ENCODE results near the gene TFAP2E. TPM values are rescaled to one million over a fixed set of nuclear protein-coding genes. Genes with fewer than 3 reads are reported as not detected.
A peak's percentile ranks its signal among the peaks of the same experiment; 100 is the strongest.

Gene TFAP2E
- total RNA-seq, 1 experiment from 2014 or later, result 0.72 TPM

- no peaks in the 10 kb centered on the region for H3F3A ChIP-seq (ENCODE audit: insufficient read depth, low read depth)
- H3K4me1 ChIP-seq (replicated peaks; ENCODE audit: insufficient read depth), result peaks cover 10% of the 10 kb centered on the region
- H2AFZ ChIP-seq, result peak overlapping the region; percentile 84
- 0 out of 2 replicates have a peak, but pooled peaks cover 13% of the 10 kb centered on the region for H3K36me3 ChIP-seq (ENCODE audit: low read depth)
- H3K79me2 ChIP-seq (ENCODE audit: low read depth), result peaks cover 42% of the 10 kb centered on the region
- peak overlapping the region; percentile 82 for H3K4me2 ChIP-seq
- H3K9me3 ChIP-seq (ENCODE audit: insufficient read depth, low read depth), result no peaks in the 10 kb centered on the region
- peak overlapping the region; percentile 92; the same call in 1 of the 2 replicates for H3K27ac ChIP-seq
- intact Hi-C loops (cut with micrococcal nuclease; ENCODE audit: unreplicated experiment), result loop anchor here (2.0 to 5.0 kb wide), 2 partner anchors 364 to 698 kb away; partner anchors contain the start of genes SFPQ and SMIM12
- no peaks in the 10 kb centered on the region for H3K27me3 ChIP-seq (ENCODE audit: insufficient read depth, low read depth)
- CTCF ChIA-PET, result interaction anchor here (0.5 to 2.1 kb wide), 7 partner anchors 8 to 696 kb away, joined by 3 to 9 read pairs (median 6); no protein-coding TSS in a partner anchor
- H4K20me1 ChIP-seq (ENCODE audit: insufficient read depth), result peaks cover 13% of the 10 kb centered on the region; the same call in 1 of the 2 replicates
- H3K9me2 ChIP-seq (ENCODE audit: insufficient read depth), result no peaks in the 10 kb centered on the region
- TF ChIP-seq CTCF (conservative IDR thresholded peaks at IDR 0.05) (no peak), EZH2 (IDR thresholded peaks at IDR 0.05; ENCODE audit: low read depth) (no peak)
- POLR2A ChIA-PET (ENCODE audit: unreplicated experiment), result interaction anchor here (0.6 to 0.7 kb wide), 3 partner anchors 51 to 292 kb away, joined by 3 to 4 read pairs (median 4); no protein-coding TSS in a partner anchor
- peak overlapping the region; percentile 64 for H3K4me3 ChIP-seq
- BruUV-seq (replicated peaks), result TSS peak; percentile 50
- DNase-seq, result no peak
These were observed 16.5 kb upstream of the TFAP2E start for GRCh38 chr1:35556484-35557117.

- intact Hi-C loops (cut with micrococcal nuclease; ENCODE audit: unreplicated experiment), result loop anchor here (2.0 to 5.0 kb wide), 2 partner anchors 365 to 698 kb away; partner anchors contain the start of genes SFPQ and SMIM12
- Histone ChIP-seq H4K20me1 (ENCODE audit: insufficient read depth) (peaks cover 16% of the 10 kb centered on the region; the same call in 1 of the 2 replicates), H3K4me1 (replicated peaks; ENCODE audit: insufficient read depth) (peaks cover 10% of the 10 kb centered on the region), H3K9me2 (ENCODE audit: insufficient read depth) (no peaks in the 10 kb centered on the region), H3K4me3 (peak within 1 kb of the TSS; percentile 64), H3F3A (ENCODE audit: insufficient read depth, low read depth) (no peaks in the 10 kb centered on the region), H3K27me3 (ENCODE audit: insufficient read depth, low read depth) (no peaks in the 10 kb centered on the region), H3K27ac (peak within 1 kb of the TSS; percentile 92), H3K36me3 (ENCODE audit: low read depth) (0 out of 2 replicates have a peak, but pooled peaks cover 13% of the 10 kb centered on the region), H3K79me2 (ENCODE audit: low read depth) (peaks cover 42% of the 10 kb centered on the region), H2AFZ (peak within 1 kb of the TSS; percentile 84), H3K4me2 (peak within 1 kb of the TSS; percentile 82), H3K9me3 (ENCODE audit: insufficient read depth, low read depth) (no peaks in the 10 kb centered on the region)
- no TSS peak for BruUV-seq (replicated peaks)
- POLR2A ChIA-PET (ENCODE audit: unreplicated experiment), result interaction anchor here (0.6 to 0.7 kb wide), 3 partner anchors 52 to 292 kb away, joined by 3 to 4 read pairs (median 4); no protein-coding TSS in a partner anchor
- TF ChIP-seq CTCF (conservative IDR thresholded peaks at IDR 0.05) (no peak), EZH2 (IDR thresholded peaks at IDR 0.05; ENCODE audit: low read depth) (no peak)
- CTCF ChIA-PET, result interaction anchor here (0.5 to 2.1 kb wide), 5 partner anchors 37 to 696 kb away, joined by 3 to 9 read pairs (median 5); no protein-coding TSS in a partner anchor
- DNase-seq, result peak; percentile 60 to 83
These were observed 15.9 kb upstream of the TFAP2E start, which contains the start of gene KIAA0319L for GRCh38 chr1:35557118-35557610. KIAA0319L (minus strand) TSS chr1:35557403; CDS start chr1:35554491, 2,912 bp downstream.

All from PC-9 (cell line).